ENCODE measurements around the gene IL17RC. TPM values are rescaled to one million over a fixed set of nuclear protein-coding genes. Genes with fewer than 3 reads are reported as not detected.

IL17RC gene
- total RNA-seq, 8 experiments from 2014 or later, result 2.7 to 50.7 (median 10.6) TPM

- ATAC-seq (replicated peaks in 6 of 8), result no peak
- no peaks in the 10 kb centered on the region for H3K4me1 ChIP-seq (replicated peaks in 1 of 2)
- H3K4me3 ChIP-seq, result no peak overlapping the region
- 30 to 74% (median 45%) methylated on average over 3 to 5 of the region's 5 CpGs; no CpG with 5 or more reads in 1 of the 10 experiments for WGBS, 10 experiments
- in situ Hi-C loops (cut with MboI; ENCODE audit: low pct_unique_long_range_greater_than_20kb in 2 of 9, low sequenced_read_pairs in 9 of 9, unreplicated experiment in 9 of 9), result no loop called here
- H3K27ac ChIP-seq, result no peak overlapping the region
Observed at GRCh38 chr3:9957214-9957613, 40.3 kb downstream of the IL17RC start.

DNA sequence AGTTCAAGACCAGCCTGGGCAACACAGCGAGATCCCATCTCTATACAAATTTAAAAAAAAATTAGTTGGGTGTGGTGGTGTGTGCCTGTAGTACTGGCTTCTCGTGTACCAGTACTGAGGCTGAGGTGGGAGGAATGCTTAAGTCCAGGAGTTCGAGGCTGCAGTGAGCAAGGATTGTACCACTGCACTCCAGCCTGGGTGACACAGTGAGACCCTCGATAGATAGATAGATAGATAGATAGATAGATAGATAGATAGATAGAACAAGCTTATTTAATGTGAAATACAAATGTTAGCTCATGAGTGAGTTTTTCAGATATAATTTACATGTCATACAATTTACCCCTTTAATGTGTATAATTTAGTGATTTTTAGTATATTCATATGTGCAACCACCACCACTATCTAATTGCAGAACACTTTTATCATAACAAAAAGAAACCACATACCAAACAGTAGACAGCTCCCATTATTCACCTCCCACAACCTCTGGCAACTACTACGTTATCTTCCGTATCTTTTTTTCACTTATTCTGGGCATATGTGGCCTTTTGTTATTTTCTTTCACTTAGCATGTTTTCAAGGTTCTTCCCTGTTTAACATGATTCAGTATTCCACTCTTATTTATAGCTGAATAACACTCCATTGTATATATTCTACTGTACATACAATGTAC lies 48.4 kb downstream of the IL17RC start:
- H3K4me3 ChIP-seq, result no peak overlapping the region
- in situ Hi-C loops (cut with MboI; ENCODE audit: low pct_unique_long_range_greater_than_20kb in 2 of 9, low sequenced_read_pairs in 9 of 9, unreplicated experiment in 9 of 9), result no loop called here
- H3K4me1 ChIP-seq (replicated peaks in 1 of 2), result no peaks in the 10 kb centered on the region
- 75 to 100% (median 93%) methylated on average over 2 to 5 of the region's 6 CpGs for WGBS, 10 experiments
- no peak overlapping the region for H3K27ac ChIP-seq
- ATAC-seq (replicated peaks in 6 of 8), result no peak

- in situ Hi-C loops (cut with MboI; ENCODE audit: low pct_unique_long_range_greater_than_20kb in 2 of 9, low sequenced_read_pairs in 9 of 9, unreplicated experiment in 9 of 9), result no loop called here
- Histone ChIP-seq H3K27ac (no peak overlapping the region), H3K4me3 (no peak overlapping the region), H3K4me1 (replicated peaks in 1 of 2) (no peaks in the 10 kb centered on the region)
- ATAC-seq (replicated peaks in 6 of 8), result no peak
- WGBS, 10 experiments, result 83 to 100% (median 100%) methylated on average over 1 to 2 of the region's 2 CpGs; no CpG with 5 or more reads in 4 of the 10 experiments
Observed at GRCh38 chr3:9966841-9967240, 49.9 kb downstream of the IL17RC start.

DNA sequence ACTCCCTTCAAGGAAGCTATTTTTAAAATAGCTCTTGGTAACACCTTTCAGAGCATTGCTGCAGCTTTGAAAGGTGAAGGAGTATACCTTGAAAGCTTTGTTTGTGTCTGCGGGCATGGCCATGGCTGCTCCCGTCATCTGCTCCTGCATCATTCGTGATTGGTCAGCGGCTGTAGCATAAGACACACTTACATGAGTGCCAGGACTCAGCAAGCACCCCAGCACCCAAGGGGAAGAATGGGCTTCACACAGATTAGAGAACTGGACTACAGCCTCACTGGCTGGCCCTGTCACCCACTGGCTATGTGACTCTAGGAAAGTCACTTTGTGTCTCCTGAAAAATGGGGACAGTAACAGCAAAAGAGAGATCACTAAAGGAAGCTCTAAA lies 52.7 kb downstream of the IL17RC start:
- H3K4me3 ChIP-seq, result no peak overlapping the region
- no peak for ATAC-seq (replicated peaks in 6 of 8)
- no peaks in the 10 kb centered on the region for H3K4me1 ChIP-seq (replicated peaks in 1 of 2)
- no peak overlapping the region for H3K27ac ChIP-seq
- in situ Hi-C loops (cut with MboI; ENCODE audit: low pct_unique_long_range_greater_than_20kb in 2 of 9, low sequenced_read_pairs in 9 of 9, unreplicated experiment in 9 of 9), result no loop called here
- WGBS, 10 experiments, result 90 to 100% (median 92%) methylated on average over 2 to 4 of the region's 4 CpGs; no CpG with 5 or more reads in 6 of the 10 experiments

DNA sequence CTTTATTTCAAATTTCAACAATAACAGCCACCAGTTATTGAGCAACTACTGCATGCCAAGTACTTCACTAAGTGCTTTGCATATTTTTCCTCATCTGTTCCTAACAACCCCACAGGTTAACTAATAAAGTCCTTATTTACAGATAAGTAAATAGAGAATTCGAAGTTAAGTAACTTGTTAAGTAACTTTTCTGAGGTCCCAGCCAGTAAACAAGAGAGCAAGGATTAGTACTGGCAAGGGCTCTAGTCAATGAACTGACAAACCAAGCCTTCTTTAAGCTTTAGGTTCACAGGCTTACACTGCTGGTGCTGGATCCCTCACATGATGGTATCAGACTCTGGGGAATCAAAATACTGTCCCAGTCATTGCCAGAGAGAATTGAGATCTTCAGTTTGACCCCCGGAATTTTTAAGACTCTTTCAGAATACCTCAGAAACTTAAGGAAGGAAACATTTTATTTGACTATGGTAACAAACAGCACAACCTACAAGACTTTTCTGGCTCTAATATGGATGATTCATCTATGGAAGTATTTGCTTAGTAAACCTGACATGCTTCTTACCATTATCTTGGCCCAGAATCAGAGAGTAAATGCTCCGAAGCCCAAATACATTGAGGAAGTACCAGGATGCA lies 53.2 kb downstream of the IL17RC start:
- in situ Hi-C loops (cut with MboI; ENCODE audit: low pct_unique_long_range_greater_than_20kb in 2 of 9, low sequenced_read_pairs in 9 of 9, unreplicated experiment in 9 of 9), result no loop called here
- Histone ChIP-seq H3K4me1 (replicated peaks in 1 of 2) (no peaks in the 10 kb centered on the region), H3K4me3 (no peak overlapping the region), H3K27ac (no peak overlapping the region)
- WGBS, 10 experiments, result 20 to 100% (median 89%) methylated on average over 1 to 3 of the region's 3 CpGs
- ATAC-seq (replicated peaks in 6 of 8), result no peak

DNA sequence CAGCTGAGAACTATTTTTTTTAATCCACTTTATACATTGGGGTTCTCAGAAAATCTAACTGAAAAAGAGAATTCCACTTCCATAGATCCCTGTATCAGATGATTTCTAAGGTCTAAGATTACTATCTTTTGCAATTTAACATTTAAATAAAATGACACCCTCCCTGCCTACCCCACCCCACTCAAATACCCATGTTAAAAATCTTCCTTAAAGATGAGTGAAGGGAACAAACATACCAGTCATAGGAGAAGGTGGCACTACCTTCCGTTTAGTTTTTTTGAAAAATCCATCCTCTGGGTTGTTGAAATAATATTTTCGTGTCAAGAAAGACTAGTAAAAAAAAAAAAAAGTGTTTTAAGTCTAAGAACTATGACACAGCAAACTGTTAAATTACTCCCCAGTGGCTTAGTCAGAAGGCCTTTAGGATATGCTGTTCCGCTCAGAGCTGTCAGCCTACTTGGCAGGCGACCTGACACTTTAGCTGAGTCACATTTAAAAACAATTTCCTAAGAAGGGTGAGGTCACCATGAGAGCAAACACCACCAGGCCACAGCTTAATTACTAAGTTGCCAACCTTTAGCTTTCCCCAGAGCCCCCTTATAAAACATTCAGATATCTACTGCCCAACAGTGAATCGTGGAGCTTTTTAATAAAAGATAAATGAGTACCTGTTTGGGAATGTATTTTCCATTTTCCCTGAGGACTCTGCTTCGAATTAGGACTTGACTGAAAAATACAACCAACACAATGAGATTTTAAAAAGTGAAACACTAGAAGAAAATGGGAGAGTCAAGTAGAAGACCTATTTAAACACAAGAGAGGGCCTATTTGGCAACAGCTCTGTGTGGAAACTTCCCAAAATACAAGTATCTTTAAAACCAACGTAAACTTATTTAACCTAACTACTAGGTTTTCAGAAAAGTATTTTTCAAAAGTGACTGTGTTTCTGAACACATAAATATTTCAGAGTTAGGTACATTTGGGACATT lies 60.1 kb downstream of the IL17RC start:
- no peak overlapping the region for H3K27ac ChIP-seq
- H3K4me3 ChIP-seq, result no peak overlapping the region
- H3K4me1 ChIP-seq (replicated peaks in 1 of 2), result no peaks in the 10 kb centered on the region
- ATAC-seq (replicated peaks in 6 of 8), result peak; percentile 59 to 97 (median 94)
- 18 to 94% (median 70%) methylated on average over 1 to 7 of the region's 7 CpGs for WGBS, 10 experiments
- in situ Hi-C loops (cut with MboI; ENCODE audit: low pct_unique_long_range_greater_than_20kb in 2 of 9, low sequenced_read_pairs in 9 of 9, unreplicated experiment in 9 of 9), result no loop called here

- H3K4me3 ChIP-seq, result no peak overlapping the region
- 60 to 96% (median 90%) methylated on average over 1 to 8 of the region's 8 CpGs; no CpG with 5 or more reads in 2 of the 10 experiments for WGBS, 10 experiments
- no peaks in the 10 kb centered on the region for H3K4me1 ChIP-seq (replicated peaks in 1 of 2)
- in situ Hi-C loops (cut with MboI; ENCODE audit: low pct_unique_long_range_greater_than_20kb in 2 of 9, low sequenced_read_pairs in 9 of 9, unreplicated experiment in 9 of 9), result no loop called here
- H3K27ac ChIP-seq, result no peak overlapping the region
- ATAC-seq (replicated peaks in 6 of 8), result no peak
Observed at GRCh38 chr3:9978710-9979305, 61.9 kb downstream of the IL17RC start.

- H3K4me1 ChIP-seq (replicated peaks in 1 of 2), result peaks cover 0 to under 1% of the 10 kb centered on the region in 2 donors
- 83 to 100% (median 100%) methylated on average over 1 to 2 of the region's 2 CpGs; no CpG with 5 or more reads in 1 of the 10 experiments for WGBS, 10 experiments
- no peak overlapping the region for H3K27ac ChIP-seq
- no peak overlapping the region for H3K4me3 ChIP-seq
- no peak for ATAC-seq (replicated peaks in 6 of 8)
- in situ Hi-C loops (cut with MboI; ENCODE audit: low pct_unique_long_range_greater_than_20kb in 2 of 9, low sequenced_read_pairs in 9 of 9, unreplicated experiment in 9 of 9), result no loop called here
Observed at GRCh38 chr3:9980251-9980650, 63.4 kb downstream of the IL17RC start.

Other genes with a start within 250 kb of the IL17RC start
- gene CPNE9, start 213.3 kb upstream of the IL17RC start, total RNA-seq, result 1 to 10 TPM in 1 of 8 experiments, under 1 TPM in 5, not detected in 2; 0.14 to 1.4 (median 0.36) TPM
- 10 to 100 TPM in 7 of 8 experiments, 1 to 10 TPM in 1; 9.7 to 22.7 (median 13.6) TPM for gene BRPF1, start 185.4 kb upstream of the IL17RC start, total RNA-seq
- gene OGG1, start 167.1 kb upstream of the IL17RC start, total RNA-seq, result 10 to 100 TPM; 11.9 to 28.1 (median 22.4) TPM
- 10 to 100 TPM in 1 of 8 experiments, 1 to 10 TPM in 7; 1.2 to 19.0 (median 5.1) TPM for gene CAMK1, start 147.2 kb upstream of the IL17RC start, total RNA-seq
- gene TADA3, start 124.6 kb upstream of the IL17RC start, total RNA-seq, result 10 to 100 TPM; 23.0 to 56.2 (median 40.7) TPM
- gene ARPC4, start 124.0 kb upstream of the IL17RC start, total RNA-seq, result 100 to 1,000 TPM in 5 of 8 experiments, 10 to 100 TPM in 3; 75.0 to 158 (median 120) TPM
- gene TTLL3, start 106.8 kb upstream of the IL17RC start, total RNA-seq, result 10 to 100 TPM in 6 of 8 experiments, 1 to 10 TPM in 2; 8.4 to 41.3 (median 14.0) TPM
- gene RPUSD3, start 73.1 kb upstream of the IL17RC start, total RNA-seq, result 10 to 100 TPM; 23.5 to 44.9 (median 29.5) TPM
- under 1 TPM in 1 of 8 experiments, not detected in 7; 0.43 TPM for gene CIDEC, start 36.8 kb upstream of the IL17RC start, total RNA-seq
- 10 to 100 TPM; 14.2 to 31.7 (median 25.2) TPM for gene JAGN1, start 26.5 kb upstream of the IL17RC start, total RNA-seq
- 1 to 10 TPM in 2 of 8 experiments, under 1 TPM in 6; 0.23 to 1.8 (median 0.45) TPM for gene IL17RE, start 14.2 kb upstream of the IL17RC start, total RNA-seq
- gene CRELD1, start 16.7 kb downstream of the IL17RC start, total RNA-seq, result 10 to 100 TPM; 14.1 to 55.7 (median 34.1) TPM
- gene PRRT3, start 35.3 kb downstream of the IL17RC start, total RNA-seq, result 1 to 10 TPM; 1.2 to 4.3 (median 3.4) TPM
- gene EMC3, start 69.7 kb downstream of the IL17RC start, total RNA-seq, result 10 to 100 TPM; 25.9 to 95.0 (median 44.6) TPM
- gene FANCD2, start 109.3 kb downstream of the IL17RC start, total RNA-seq, result 10 to 100 TPM in 3 of 8 experiments, 1 to 10 TPM in 5; 1.1 to 28.1 (median 4.0) TPM
- gene FANCD2OS, start 191.2 kb downstream of the IL17RC start, total RNA-seq, result under 1 TPM in 1 of 8 experiments, not detected in 7; 0.66 TPM
- gene BRK1, start 198.6 kb downstream of the IL17RC start, total RNA-seq, result 100 to 1,000 TPM in 7 of 8 experiments, 10 to 100 TPM in 1; 96.1 to 219 (median 180) TPM
- 10 to 100 TPM; 28.8 to 71.6 (median 55.6) TPM for gene VHL, start 224.7 kb downstream of the IL17RC start, total RNA-seq
- gene IRAK2, start 247.8 kb downstream of the IL17RC start, total RNA-seq, result 1 to 10 TPM in 5 of 8 experiments, under 1 TPM in 3; 0.63 to 2.5 (median 1.7) TPM

Data from motor neuron (in vitro differentiated cells).